B cell (primary cell): ENCODE results near the gene DENND2C. TPM values are rescaled to one million over a fixed set of nuclear protein-coding genes. Genes with fewer than 3 reads are reported as not detected.

Experiments used
- ATAC-seq: fragments of 200-7000 bp; cut with Tn5 transposase; one replicate; pipeline ENCODE4 v1.10.0; 2021; ENCODE audit warnings: low read depth, mild to moderate bottlenecking, moderate number of reproducible peaks, moderate library complexity
- CTCF ChIA-PET: fragments of 350-600 bp; sonication (Branson Sonifier 250); formaldehyde crosslinking; loops from one replicate; lab custom pipeline; 2021; ENCODE audit warnings: antibody characterized with exemption, inconsistent platforms; lab: Charles Lee
- POLR2A ChIA-PET: fragments of 350-600 bp; sonication (Branson Sonifier 250); formaldehyde crosslinking; loops from one replicate; lab custom pipeline; 2021; ENCODE audit warnings: antibody characterized with exemption; lab: Charles Lee
- DNase-seq: peaks from one replicate; pipeline ENCODE4 v3.0.0; 2013
- H2AFZ ChIP-seq: 2 replicates; pipeline ENCODE4 v1.6.1; 2012; ENCODE audit warnings: mild to moderate bottlenecking, low read depth, low read length; ENCODE audit not compliant: insufficient read depth, poor library complexity, severe bottlenecking
- H3K27ac ChIP-seq, 2 donors: 1 replicate in 1 of 2; 2 replicates in 1 of 2; pipeline ENCODE4 v1.5.1; 2012 to 2013; ENCODE audit warnings: low read length in 2 of 2, mild to moderate bottlenecking in 2 of 2, moderate library complexity in 1 of 2
- H3K27me3 ChIP-seq, 4 experiments: fragments of 200-600 bp in 1 of 4; sonication (generic) in 1 of 4; replicated peaks in 1 of 4; 1 replicate in 2 of 4; 2 replicates in 2 of 4; pipeline versions ENCODE4 v1.6.1 to v1.7.0; 2013 to 2016; ENCODE audit warnings: low read length in 3 of 4, mild to moderate bottlenecking in 2 of 4, mixed read lengths in 1 of 4, moderate library complexity in 1 of 4; ENCODE audit not compliant: insufficient read depth in 4 of 4, control insufficient read depth in 3 of 4; ENCODE audit errors: control extremely low read depth in 1 of 4
- H3K36me3 ChIP-seq, 2 experiments: replicated peaks in 1 of 2; 1 replicate in 1 of 2; 2 replicates in 1 of 2; pipeline versions ENCODE4 v1.6.1 to v1.7.1; 2013; ENCODE audit warnings: low read length in 1 of 2; ENCODE audit not compliant: insufficient read depth in 2 of 2, control insufficient read depth in 1 of 2; ENCODE audit errors: control extremely low read depth in 1 of 2, extremely low read depth in 1 of 2
- H3K4me1 ChIP-seq, 2 donors: fragments of 200-600 bp in 1 of 2; sonication (generic) in 1 of 2; 1 replicate in 1 of 2; 2 replicates in 1 of 2; pipeline versions ENCODE4 v1.5.1 to v1.6.1; 2013 to 2017; ENCODE audit warnings: low read length in 2 of 2; ENCODE audit not compliant: control insufficient read depth in 2 of 2, insufficient read depth in 2 of 2
- H3K4me2 ChIP-seq: replicated peaks from 2 replicates; pipeline ENCODE3; 2012; ENCODE audit warnings: mild to moderate bottlenecking, low read depth, low read length; ENCODE audit not compliant: poor library complexity, severe bottlenecking
- H3K4me3 ChIP-seq, 5 experiments: fragments of 200-600 bp in 1 of 5; sonication (generic) in 1 of 5; 1 replicate in 3 of 5; 2 replicates in 2 of 5; pipeline versions ENCODE4 v1.5.1 to v1.7.0; 2011 to 2016; ENCODE audit warnings: low read length in 4 of 5, mild to moderate bottlenecking in 4 of 5, low read depth in 2 of 5, control low read depth in 1 of 5, moderate library complexity in 1 of 5; ENCODE audit not compliant: insufficient read depth in 1 of 5; ENCODE audit errors: control extremely low read depth in 1 of 5, extremely low read depth in 1 of 5
- H3K79me2 ChIP-seq: fragments of 200-600 bp; sonication (generic); one replicate; pipeline ENCODE4 v1.6.0; 2016; ENCODE audit warnings: low read length; ENCODE audit not compliant: control insufficient read depth, insufficient read depth
- H3K9ac ChIP-seq: fragments of 200-600 bp; sonication (generic); 2 replicates; pipeline ENCODE4 v1.6.1; 2017; ENCODE audit warnings: mild to moderate bottlenecking, low read length, moderate library complexity
- H3K9me3 ChIP-seq, 3 donors: one replicate each; pipeline versions ENCODE4 v1.6.1 to v1.7.1; 2013; ENCODE audit warnings: low read length in 2 of 3; ENCODE audit not compliant: control insufficient read depth in 2 of 3, insufficient read depth in 1 of 3; ENCODE audit errors: control extremely low read depth in 1 of 3
- H4K20me1 ChIP-seq: 2 replicates; pipeline ENCODE4 v1.6.0; 2012; ENCODE audit warnings: mild to moderate bottlenecking, low read length; ENCODE audit not compliant: insufficient read depth, control insufficient read depth, poor library complexity, severe bottlenecking
- H3K27ac Mint-ChIP-seq: one replicate; pipeline ENCODE4 v1.8.0; 2021; ENCODE audit warnings: mixed read lengths
- H3K27me3 Mint-ChIP-seq: one replicate; pipeline ENCODE4 v1.8.0; 2021; ENCODE audit warnings: mixed read lengths
- H3K4me1 Mint-ChIP-seq: one replicate; pipeline ENCODE4 v1.8.0; 2021; ENCODE audit warnings: mixed read lengths
- H3K4me3 Mint-ChIP-seq: one replicate; pipeline ENCODE4 v1.8.0; 2021; ENCODE audit warnings: mixed read lengths
- H3K9me3 Mint-ChIP-seq: one replicate; pipeline ENCODE4 v1.8.0; 2022; ENCODE audit warnings: mixed read lengths; ENCODE audit not compliant: insufficient read depth
- CTCF ChIP-seq: fragments of 200-600 bp; IDR thresholded peaks from one replicate; pipeline ENCODE4 v1.8.0; 2022; ENCODE audit warnings: antibody characterized with exemption, mild to moderate bottlenecking
- EZH2 ChIP-seq: IDR thresholded peaks from 2 replicates; pipeline ENCODE4 v1.6.1; 2012; ENCODE audit warnings: borderline replicate concordance, low read depth, mild to moderate bottlenecking, moderate library complexity, low read length; ENCODE audit not compliant: insufficient read depth, poor library complexity, severe bottlenecking
- WGBS: methylation state at CpG from one replicate; pipeline ENCODE4 v1.1.5; 2013; ENCODE audit warnings: missing lambda C conversion rate; ENCODE audit not compliant: insufficient coverage; 5-methylcytosine and 5-hydroxymethylcytosine counted together
- intact Hi-C: fragments of 100-400 bp; cut with micrococcal nuclease; formaldehyde crosslinking; loops from one replicate; pipeline ENCODE4 v1.10.0; 2022
- polyA plus RNA-seq: library from polyadenylated mRNA; depleted of rRNA; stranded (reverse); fragments of >200 nt; gene quantifications from 2 replicates; pipeline ENCODE4 v1.2.3, GENCODE V29; 2012
- total RNA-seq, 2 donors: library from RNA; stranded (reverse); fragments of 120-200 nt in 1 of 2; gene quantifications; 1 replicate in 1 of 2; 2 replicates in 1 of 2; pipeline versions ENCODE4 v1.2.3 to v1.2.4, GENCODE V29; 2013 to 2022

Gene DENND2C
- total and polyA plus RNA-seq, 2 donors (not counting 1 experiment from before 2014, with no cell fraction given): 0.18 to 0.76 TPM

GRCh38 chr1:114703242-114703641 is 33.4 kb upstream of the DENND2C start:
- no peaks in the 10 kb centered on the region for H3K9me3 Mint-ChIP-seq
- Histone ChIP-seq H2AFZ (no peak overlapping the region), H3K4me1 (no peaks in the 10 kb centered on the region), H3K27ac (no peak overlapping the region), H3K27me3 (no peaks in the 10 kb centered on the region), H3K9ac (no peak overlapping the region), H4K20me1 (no peaks in the 10 kb centered on the region), H3K4me3 (no peak overlapping the region), H3K36me3 (peaks cover 0 to 20% of the 10 kb centered on the region in 2 experiments), H3K4me2 (no peak overlapping the region), H3K9me3 (no peaks in the 10 kb centered on the region), H3K79me2 (no peaks in the 10 kb centered on the region)
- POLR2A ChIA-PET: no interaction called here
- H3K27me3 Mint-ChIP-seq: peaks cover 5% of the 10 kb centered on the region
- TF ChIP-seq EZH2 (no peak), CTCF (no peak)
- no CpG with 5 or more reads among the region's 1 CpG for WGBS
- intact Hi-C loops: no loop called here
- H3K27ac Mint-ChIP-seq: no peak overlapping the region
- no peak overlapping the region for H3K4me3 Mint-ChIP-seq
- no peak for DNase-seq
- ATAC-seq: no peak
- no peaks in the 10 kb centered on the region for H3K4me1 Mint-ChIP-seq
- CTCF ChIA-PET: no interaction called here

GRCh38 chr1:114702737-114703136 is 32.9 kb upstream of the DENND2C start:
- H3K4me1 ChIP-seq: no peaks in the 10 kb centered on the region
- no peaks in the 10 kb centered on the region for H4K20me1 ChIP-seq
- H3K4me3 ChIP-seq: no peak overlapping the region
- POLR2A ChIA-PET: no interaction called here
- intact Hi-C loops: no loop called here
- no peaks in the 10 kb centered on the region for H3K79me2 ChIP-seq
- no peak overlapping the region for H3K27ac Mint-ChIP-seq
- peaks cover 7% of the 10 kb centered on the region for H3K27me3 Mint-ChIP-seq
- ATAC-seq (no peak), DNase-seq (no peak)
- no peak for TF ChIP-seq EZH2
- TF ChIP-seq CTCF: no peak
- H3K9me3 Mint-ChIP-seq: no peaks in the 10 kb centered on the region
- H3K4me2 ChIP-seq: no peak overlapping the region
- H3K9me3 ChIP-seq: no peaks in the 10 kb centered on the region
- CTCF ChIA-PET: no interaction called here
- no peaks in the 10 kb centered on the region for H3K27me3 ChIP-seq
- H2AFZ ChIP-seq: no peak overlapping the region
- H3K4me1 Mint-ChIP-seq: no peaks in the 10 kb centered on the region
- H3K4me3 Mint-ChIP-seq: no peak overlapping the region
- H3K36me3 ChIP-seq: peaks cover 0 to 15% of the 10 kb centered on the region in 2 experiments
- WGBS: 100% methylated on average over 1 of the region's 5 CpGs
- H3K9ac ChIP-seq: no peak overlapping the region
- H3K27ac ChIP-seq: no peak overlapping the region
